Gastrocnemius medialis (tissue), 4 donors: Measurements from ENCODE around the gene ZNF611.
"Not testable (repeated sequence)": the region's sequence is repeated elsewhere in the genome, so short reads cannot be mapped to it uniquely, and the experiment has no call there.

Source experiments
- POLR2A ChIP-seq, 2 donors: fragments of 450-650 bp; IDR thresholded peaks; one replicate each; pipeline ENCODE4 v1.6.1; 2017; ENCODE audit warnings: antibody characterized with exemption in 2 of 2, mild to moderate bottlenecking in 2 of 2, moderate library complexity in 2 of 2
- TF ChIP-seq, protein P1 (sequence below), 5 experiments: fragments of 450-650 bp in 3 of 5; fragments of 200-600 bp in 2 of 5; sonication (generic) in 2 of 5; IDR thresholded peaks in 4 of 5; conservative IDR thresholded peaks in 1 of 5; 1 replicate in 4 of 5; 2 replicates in 1 of 5; pipeline ENCODE4 v1.5.1; 2016 to 2019; ENCODE audit warnings: antibody characterized with exemption in 5 of 5, mild to moderate bottlenecking in 3 of 5, moderate library complexity in 3 of 5

DNA sequence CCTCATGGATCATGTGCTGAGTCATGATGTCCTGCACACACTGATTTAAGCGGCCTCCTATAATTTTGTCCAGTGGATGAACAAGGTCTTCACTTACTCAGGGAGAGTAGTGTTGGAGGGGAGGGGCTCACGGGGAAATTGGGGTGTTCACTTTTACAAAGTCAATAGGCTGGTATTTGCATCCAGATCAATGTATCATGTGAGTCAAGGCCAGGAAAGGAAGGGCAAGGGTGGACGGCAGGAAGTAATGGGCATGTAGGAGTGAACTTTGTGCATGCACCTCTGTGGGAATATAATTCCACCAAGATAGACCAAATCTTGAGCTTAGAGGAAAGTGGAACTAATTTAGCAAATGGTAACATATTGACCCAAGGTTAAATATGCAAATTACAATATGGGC lies 23.2 kb downstream of the ZNF611 start:
- TF ChIP-seq, protein P1, sequence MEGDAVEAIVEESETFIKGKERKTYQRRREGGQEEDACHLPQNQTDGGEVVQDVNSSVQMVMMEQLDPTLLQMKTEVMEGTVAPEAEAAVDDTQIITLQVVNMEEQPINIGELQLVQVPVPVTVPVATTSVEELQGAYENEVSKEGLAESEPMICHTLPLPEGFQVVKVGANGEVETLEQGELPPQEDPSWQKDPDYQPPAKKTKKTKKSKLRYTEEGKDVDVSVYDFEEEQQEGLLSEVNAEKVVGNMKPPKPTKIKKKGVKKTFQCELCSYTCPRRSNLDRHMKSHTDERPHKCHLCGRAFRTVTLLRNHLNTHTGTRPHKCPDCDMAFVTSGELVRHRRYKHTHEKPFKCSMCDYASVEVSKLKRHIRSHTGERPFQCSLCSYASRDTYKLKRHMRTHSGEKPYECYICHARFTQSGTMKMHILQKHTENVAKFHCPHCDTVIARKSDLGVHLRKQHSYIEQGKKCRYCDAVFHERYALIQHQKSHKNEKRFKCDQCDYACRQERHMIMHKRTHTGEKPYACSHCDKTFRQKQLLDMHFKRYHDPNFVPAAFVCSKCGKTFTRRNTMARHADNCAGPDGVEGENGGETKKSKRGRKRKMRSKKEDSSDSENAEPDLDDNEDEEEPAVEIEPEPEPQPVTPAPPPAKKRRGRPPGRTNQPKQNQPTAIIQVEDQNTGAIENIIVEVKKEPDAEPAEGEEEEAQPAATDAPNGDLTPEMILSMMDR (IDR thresholded peaks at IDR 0.05 in 4 of 5, conservative IDR thresholded peaks at IDR 0.05 in 1 of 5) = not testable (repeated sequence)
- not testable (repeated sequence) for TF ChIP-seq POLR2A (IDR thresholded peaks at IDR 0.05)
